ENCODE results near the gene BCL6. TPM values are rescaled to one million over a fixed set of nuclear protein-coding genes. Genes with fewer than 3 reads are reported as not detected.

BCL6 gene
- polyA plus RNA-seq, 1 experiment = 12.8 TPM

DNA sequence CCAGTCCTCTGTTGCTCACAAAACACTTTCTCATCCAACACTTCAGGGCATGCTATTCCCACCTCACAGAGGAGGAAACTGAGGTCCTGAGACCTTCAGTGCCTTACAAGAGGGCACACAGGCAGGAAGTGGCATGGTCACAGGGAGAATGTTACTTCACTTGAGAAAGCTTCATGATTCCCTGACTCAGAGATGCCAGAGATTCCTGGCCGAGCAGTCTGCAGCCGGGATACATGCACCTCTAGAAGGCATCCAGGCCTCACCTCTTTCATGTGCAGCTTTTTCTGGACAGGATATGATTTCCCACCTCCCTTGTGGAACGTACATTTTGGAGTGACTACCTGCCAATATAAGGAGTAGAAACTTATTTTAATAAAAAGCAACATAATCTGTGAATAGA, 72.3 kb downstream of the BCL6 start:
- no peak for DNase-seq (ENCODE audit: low read depth, low spot score)
- Histone ChIP-seq H3K27ac (ENCODE audit: low read depth, low read length) (no peak overlapping the region), H3K4me3 (ENCODE audit: low read depth, low read length) (no peak overlapping the region), H3K27me3 (ENCODE audit: control insufficient read depth, insufficient read depth, low read length) (peaks cover 37% of the 10 kb centered on the region), H3K9me3 (ENCODE audit: control insufficient read depth, insufficient read depth, low read length) (no peaks in the 10 kb centered on the region; the same call in 1 of the 2 replicates)
- CTCF ChIA-PET = interaction anchor here (0.6 to 4.7 kb wide), 2 partner anchors 212 to 354 kb away, joined by 3 to 45 read pairs; no protein-coding TSS in a partner anchor
- TF ChIP-seq, protein P1, sequence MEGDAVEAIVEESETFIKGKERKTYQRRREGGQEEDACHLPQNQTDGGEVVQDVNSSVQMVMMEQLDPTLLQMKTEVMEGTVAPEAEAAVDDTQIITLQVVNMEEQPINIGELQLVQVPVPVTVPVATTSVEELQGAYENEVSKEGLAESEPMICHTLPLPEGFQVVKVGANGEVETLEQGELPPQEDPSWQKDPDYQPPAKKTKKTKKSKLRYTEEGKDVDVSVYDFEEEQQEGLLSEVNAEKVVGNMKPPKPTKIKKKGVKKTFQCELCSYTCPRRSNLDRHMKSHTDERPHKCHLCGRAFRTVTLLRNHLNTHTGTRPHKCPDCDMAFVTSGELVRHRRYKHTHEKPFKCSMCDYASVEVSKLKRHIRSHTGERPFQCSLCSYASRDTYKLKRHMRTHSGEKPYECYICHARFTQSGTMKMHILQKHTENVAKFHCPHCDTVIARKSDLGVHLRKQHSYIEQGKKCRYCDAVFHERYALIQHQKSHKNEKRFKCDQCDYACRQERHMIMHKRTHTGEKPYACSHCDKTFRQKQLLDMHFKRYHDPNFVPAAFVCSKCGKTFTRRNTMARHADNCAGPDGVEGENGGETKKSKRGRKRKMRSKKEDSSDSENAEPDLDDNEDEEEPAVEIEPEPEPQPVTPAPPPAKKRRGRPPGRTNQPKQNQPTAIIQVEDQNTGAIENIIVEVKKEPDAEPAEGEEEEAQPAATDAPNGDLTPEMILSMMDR (IDR thresholded peaks at IDR 0.05; ENCODE audit: low read depth, low read length) = no peak
- POLR2A ChIA-PET = no interaction called here

Other genes starting within 250 kb of the BCL6 start
- not detected in 2 replicates for gene SST, start 75.1 kb downstream of the BCL6 start, polyA plus RNA-seq (2011; rRNA removed)
- not detected in 2 replicates for gene RTP2, start 42.9 kb downstream of the BCL6 start, polyA plus RNA-seq (2011; rRNA removed)

All from AG04450 (cell line).